ENCODE measurements around the gene NLGN1.

Gene NLGN1

GRCh38 chr3:174232658-174233429 is 835.3 kb downstream of the NLGN1 start:
- no peak for TF ChIP-seq CTCF (conservative IDR thresholded peaks at IDR 0.05; ENCODE audit: low read length)
- DNase-seq (ENCODE audit: low read depth), result no peak
- H3K4me3 ChIP-seq (ENCODE audit: low read length), result no peak overlapping the region

GRCh38 chr3:174233511-174233910 is 836.0 kb downstream of the NLGN1 start:
- TF ChIP-seq CTCF (conservative IDR thresholded peaks at IDR 0.05; ENCODE audit: low read length), result no peak
- DNase-seq (ENCODE audit: low read depth), result no peak
- no peak overlapping the region for H3K4me3 ChIP-seq (ENCODE audit: low read length)

GRCh38 chr3:174242311-174243041 is 844.9 kb downstream of the NLGN1 start:
- H3K4me3 ChIP-seq (ENCODE audit: low read length), result no peak overlapping the region
- no peak for TF ChIP-seq CTCF (conservative IDR thresholded peaks at IDR 0.05; ENCODE audit: low read length)
- DNase-seq (ENCODE audit: low read depth), result peak; percentile 64

- no peak for TF ChIP-seq CTCF (conservative IDR thresholded peaks at IDR 0.05; ENCODE audit: low read length)
- no peak overlapping the region for H3K4me3 ChIP-seq (ENCODE audit: low read length)
- peak; percentile 35 for DNase-seq (ENCODE audit: low read depth)
Observed at GRCh38 chr3:174243171-174243570, 845.6 kb downstream of the NLGN1 start.

GRCh38 chr3:174247687-174248152 is 850.2 kb downstream of the NLGN1 start:
- no peak for DNase-seq (ENCODE audit: low read depth)
- no peak overlapping the region for H3K4me3 ChIP-seq (ENCODE audit: low read length)
- no peak for TF ChIP-seq CTCF (conservative IDR thresholded peaks at IDR 0.05; ENCODE audit: low read length)

- peak; percentile 35 for DNase-seq (ENCODE audit: low read depth)
- H3K4me3 ChIP-seq (ENCODE audit: low read length), result no peak overlapping the region
- no peak for TF ChIP-seq CTCF (conservative IDR thresholded peaks at IDR 0.05; ENCODE audit: low read length)
Observed at GRCh38 chr3:174251681-174252080, 854.1 kb downstream of the NLGN1 start.
